GM23338 (cell line): ENCODE results near the gene GP5. TPM values are rescaled to one million over a fixed set of nuclear protein-coding genes. Genes with fewer than 3 reads are reported as not detected.

Experiments
- ATAC-seq: fragments of 200-7000 bp; cut with Tn5 transposase; 3 replicates; pipeline ENCODE4 v1.9.1; 2020
- DNase-seq: peaks from one replicate; pipeline ENCODE4 v3.0.0-alpha.2; 2015; ENCODE audit warnings: low spot score
- H2AFZ ChIP-seq: fragments of 200-600 bp; sonication (generic); 2 replicates; pipeline ENCODE4 v1.8.0; 2016; ENCODE audit warnings: antibody characterized with exemption, mild to moderate bottlenecking, moderate library complexity
- H3F3A ChIP-seq: fragments of 200-600 bp; sonication (generic); replicated peaks from 2 replicates; pipeline ENCODE4 v1.8.0; 2017; ENCODE audit warnings: antibody characterized with exemption, mixed run types, low read depth
- H3K27ac ChIP-seq: fragments of 200-600 bp; sonication (generic); 2 replicates; pipeline ENCODE4 v1.6.1; 2016; ENCODE audit warnings: low read depth
- H3K27me3 ChIP-seq: fragments of 200-600 bp; sonication (generic); 2 replicates; pipeline ENCODE4 v1.8.0; 2016; ENCODE audit warnings: mild to moderate bottlenecking, mixed run types, moderate library complexity; ENCODE audit not compliant: insufficient read depth
- H3K36me3 ChIP-seq: fragments of 200-600 bp; sonication (generic); 2 replicates; pipeline ENCODE4 v1.8.0; 2016; ENCODE audit warnings: mild to moderate bottlenecking; ENCODE audit not compliant: insufficient read depth
- H3K4me1 ChIP-seq: fragments of 200-600 bp; sonication (generic); 2 replicates; pipeline ENCODE4 v1.8.0; 2016; ENCODE audit warnings: mild to moderate bottlenecking, moderate library complexity; ENCODE audit not compliant: insufficient read depth
- H3K4me2 ChIP-seq: fragments of 200-600 bp; sonication (generic); 2 replicates; pipeline ENCODE4 v1.7.1; 2017; ENCODE audit warnings: mixed run types
- H3K4me3 ChIP-seq: fragments of 200-600 bp; sonication (generic); 2 replicates; pipeline ENCODE4 v1.6.1; 2016; ENCODE audit warnings: mixed run types
- H3K79me2 ChIP-seq: fragments of 200-600 bp; sonication (generic); replicated peaks from 2 replicates; pipeline ENCODE4 v1.8.0; 2017; ENCODE audit warnings: mild to moderate bottlenecking; ENCODE audit not compliant: insufficient read depth
- H3K9me2 ChIP-seq: fragments of 200-600 bp; sonication (generic); 2 replicates; pipeline ENCODE4 v1.8.0; 2017; ENCODE audit not compliant: insufficient read depth
- H4K20me1 ChIP-seq: fragments of 200-600 bp; sonication (generic); replicated peaks from 2 replicates; pipeline ENCODE4 v1.8.0; 2017; ENCODE audit warnings: mild to moderate bottlenecking; ENCODE audit not compliant: insufficient read depth
- H3K27ac Mint-ChIP-seq: 2 replicates; pipeline ENCODE4 v1.8.0; 2020; ENCODE audit warnings: inconsistent platforms, mild to moderate bottlenecking, moderate library complexity, mixed read lengths
- H3K27me3 Mint-ChIP-seq: 3 replicates; pipeline ENCODE4 v1.8.0; 2022; ENCODE audit warnings: low read depth, mild to moderate bottlenecking, moderate library complexity, mixed read lengths, inconsistent platforms; ENCODE audit not compliant: insufficient read depth, poor library complexity
- H3K36me3 Mint-ChIP-seq: 3 replicates; pipeline ENCODE4 v1.8.0; 2021; ENCODE audit warnings: low read depth, mild to moderate bottlenecking, inconsistent platforms, moderate library complexity, mixed read lengths
- H3K4me1 Mint-ChIP-seq: 3 replicates; pipeline ENCODE4 v1.8.0; 2020; ENCODE audit warnings: mild to moderate bottlenecking, inconsistent platforms, mixed read lengths
- H3K4me3 Mint-ChIP-seq: 3 replicates; pipeline ENCODE4 v1.8.0; 2021; ENCODE audit warnings: moderate library complexity, mild to moderate bottlenecking, inconsistent platforms, mixed read lengths
- H3K9me3 Mint-ChIP-seq: 3 replicates; pipeline ENCODE4 v1.8.0; 2020; ENCODE audit warnings: moderate library complexity, mild to moderate bottlenecking, inconsistent platforms, mixed read lengths
- CREB1 ChIP-seq: fragments of 250-450 bp; sonication (Bioruptor Pico); IDR thresholded peaks from 2 replicates; pipeline ENCODE4 v1.5.0; 2020; ENCODE audit warnings: low read depth, mild to moderate bottlenecking, moderate library complexity
- EZH2 ChIP-seq: fragments of 200-600 bp; sonication (generic); IDR thresholded peaks from one replicate; pipeline ENCODE4 v1.8.0; 2017; ENCODE audit warnings: antibody characterized with exemption, mild to moderate bottlenecking, low read depth; ENCODE audit not compliant: unreplicated experiment
- EZH2phosphoT487 ChIP-seq: fragments of 200-600 bp; sonication (generic); IDR thresholded peaks from one replicate; pipeline ENCODE4 v1.8.1; 2018; ENCODE audit warnings: antibody characterized with exemption; ENCODE audit not compliant: unreplicated experiment
- JUNB ChIP-seq: IDR thresholded peaks from one replicate; pipeline ENCODE4 v1.6.1; 2016; ENCODE audit warnings: antibody characterized with exemption; ENCODE audit not compliant: unreplicated experiment
- NANOG ChIP-seq: IDR thresholded peaks from 2 replicates; pipeline ENCODE4 v1.6.1; 2016; ENCODE audit warnings: antibody characterized with exemption, borderline replicate concordance
- POLR2AphosphoS5 ChIP-seq: IDR thresholded peaks from 2 replicates; pipeline ENCODE4 v1.6.1; 2016; ENCODE audit warnings: antibody characterized with exemption, low read depth
- STAT1 ChIP-seq: IDR thresholded peaks from one replicate; pipeline ENCODE4 v1.6.1; 2016; ENCODE audit warnings: antibody characterized with exemption; ENCODE audit not compliant: unreplicated experiment
- ZNF114 ChIP-seq: fragments of 250-450 bp; sonication (Bioruptor Pico); IDR thresholded peaks from 2 replicates; pipeline ENCODE4 v1.5.0; 2020; ENCODE audit warnings: mild to moderate bottlenecking, moderate library complexity
- ZNF331 ChIP-seq: fragments of 250-450 bp; sonication (Bioruptor Pico); IDR thresholded peaks from 2 replicates; pipeline ENCODE4 v1.5.0; 2020; ENCODE audit warnings: low read depth, mild to moderate bottlenecking, moderate library complexity
- polyA plus RNA-seq: library from polyadenylated mRNA; unstranded; fragments of >200 nt; fragmentation: Nextera tagmentation; extraction: Ambion mirVana; gene quantifications from 2 replicates; pipeline ENCODE4 v1.2.1, GENCODE V29; 2016
- total RNA-seq: library from RNA; depleted of rRNA; stranded (reverse); fragments of >200 nt; shearing (Covaris generic); gene quantifications from 2 replicates; pipeline ENCODE4 v1.2.3, GENCODE V29; 2014
- TF ChIP-seq, protein P1 (sequence below): fragments of 250-450 bp; sonication (Bioruptor Pico); IDR thresholded peaks from 2 replicates; pipeline ENCODE4 v1.5.0; 2020; ENCODE audit warnings: mild to moderate bottlenecking, moderate library complexity
- TF ChIP-seq, protein P2 (sequence below): IDR thresholded peaks from 2 replicates; pipeline ENCODE4 v1.6.1; 2016; ENCODE audit warnings: antibody characterized with exemption
- TF ChIP-seq, protein P3 (sequence below): IDR thresholded peaks from one replicate; pipeline ENCODE4 v1.6.1; 2018; ENCODE audit warnings: antibody characterized with exemption; ENCODE audit not compliant: unreplicated experiment
- TF ChIP-seq, protein P4 (sequence below), 2 experiments: fragments of 200-600 bp in 1 of 2; sonication (generic) in 1 of 2; conservative IDR thresholded peaks; 2 replicates each; pipeline versions ENCODE4 v1.5.1 to v1.6.1; 2016 to 2017; ENCODE audit warnings: antibody characterized with exemption in 2 of 2, low read depth in 2 of 2, mild to moderate bottlenecking in 2 of 2, moderate library complexity in 1 of 2

Gene GP5
- total and polyA plus RNA-seq, 2 experiments from 2014 or later = 0.07 to 0.15 TPM

DNA sequence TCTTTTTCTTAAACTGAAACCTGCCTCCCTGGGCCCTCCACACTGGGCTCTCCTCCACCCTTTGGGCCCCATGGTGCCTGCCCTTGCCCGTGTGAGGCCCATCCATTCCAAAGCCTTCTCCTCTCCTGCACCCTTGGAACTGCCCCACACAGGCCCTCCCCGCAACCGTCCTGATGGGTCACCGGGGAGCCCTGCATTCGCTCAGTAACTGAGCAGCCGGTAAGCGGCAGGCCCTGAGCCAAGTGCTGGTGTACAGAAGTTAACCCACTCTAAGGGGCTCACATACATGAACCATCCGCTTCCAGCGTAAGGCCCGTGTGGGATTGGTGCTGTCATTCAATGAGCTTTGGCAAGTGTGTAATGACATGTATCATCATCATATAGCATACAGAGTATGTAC is 24.1 kb downstream of the GP5 start:
- no peaks in the 10 kb centered on the region for H3K79me2 ChIP-seq
- Mint-ChIP-seq H3K27ac (no peak overlapping the region), H3K9me3 (no peaks in the 10 kb centered on the region), H3K36me3 (no peaks in the 10 kb centered on the region), H3K27me3 (peaks cover 19% of the 10 kb centered on the region), H3K4me3 (no peak overlapping the region), H3K4me1 (peaks cover 35% of the 10 kb centered on the region)
- H3K4me1 ChIP-seq = peaks cover 20% of the 10 kb centered on the region
- H4K20me1 ChIP-seq = no peaks in the 10 kb centered on the region
- H3K9me2 ChIP-seq = no peaks in the 10 kb centered on the region
- H3K27me3 ChIP-seq = no peaks in the 10 kb centered on the region
- no peak overlapping the region for H3K4me3 ChIP-seq
- no peaks in the 10 kb centered on the region for H3K36me3 ChIP-seq
- DNase-seq = no peak
- H2AFZ ChIP-seq = no peak overlapping the region
- peak; percentile 54 for ATAC-seq
- H3F3A ChIP-seq = no peaks in the 10 kb centered on the region
- TF ChIP-seq, protein P1, sequence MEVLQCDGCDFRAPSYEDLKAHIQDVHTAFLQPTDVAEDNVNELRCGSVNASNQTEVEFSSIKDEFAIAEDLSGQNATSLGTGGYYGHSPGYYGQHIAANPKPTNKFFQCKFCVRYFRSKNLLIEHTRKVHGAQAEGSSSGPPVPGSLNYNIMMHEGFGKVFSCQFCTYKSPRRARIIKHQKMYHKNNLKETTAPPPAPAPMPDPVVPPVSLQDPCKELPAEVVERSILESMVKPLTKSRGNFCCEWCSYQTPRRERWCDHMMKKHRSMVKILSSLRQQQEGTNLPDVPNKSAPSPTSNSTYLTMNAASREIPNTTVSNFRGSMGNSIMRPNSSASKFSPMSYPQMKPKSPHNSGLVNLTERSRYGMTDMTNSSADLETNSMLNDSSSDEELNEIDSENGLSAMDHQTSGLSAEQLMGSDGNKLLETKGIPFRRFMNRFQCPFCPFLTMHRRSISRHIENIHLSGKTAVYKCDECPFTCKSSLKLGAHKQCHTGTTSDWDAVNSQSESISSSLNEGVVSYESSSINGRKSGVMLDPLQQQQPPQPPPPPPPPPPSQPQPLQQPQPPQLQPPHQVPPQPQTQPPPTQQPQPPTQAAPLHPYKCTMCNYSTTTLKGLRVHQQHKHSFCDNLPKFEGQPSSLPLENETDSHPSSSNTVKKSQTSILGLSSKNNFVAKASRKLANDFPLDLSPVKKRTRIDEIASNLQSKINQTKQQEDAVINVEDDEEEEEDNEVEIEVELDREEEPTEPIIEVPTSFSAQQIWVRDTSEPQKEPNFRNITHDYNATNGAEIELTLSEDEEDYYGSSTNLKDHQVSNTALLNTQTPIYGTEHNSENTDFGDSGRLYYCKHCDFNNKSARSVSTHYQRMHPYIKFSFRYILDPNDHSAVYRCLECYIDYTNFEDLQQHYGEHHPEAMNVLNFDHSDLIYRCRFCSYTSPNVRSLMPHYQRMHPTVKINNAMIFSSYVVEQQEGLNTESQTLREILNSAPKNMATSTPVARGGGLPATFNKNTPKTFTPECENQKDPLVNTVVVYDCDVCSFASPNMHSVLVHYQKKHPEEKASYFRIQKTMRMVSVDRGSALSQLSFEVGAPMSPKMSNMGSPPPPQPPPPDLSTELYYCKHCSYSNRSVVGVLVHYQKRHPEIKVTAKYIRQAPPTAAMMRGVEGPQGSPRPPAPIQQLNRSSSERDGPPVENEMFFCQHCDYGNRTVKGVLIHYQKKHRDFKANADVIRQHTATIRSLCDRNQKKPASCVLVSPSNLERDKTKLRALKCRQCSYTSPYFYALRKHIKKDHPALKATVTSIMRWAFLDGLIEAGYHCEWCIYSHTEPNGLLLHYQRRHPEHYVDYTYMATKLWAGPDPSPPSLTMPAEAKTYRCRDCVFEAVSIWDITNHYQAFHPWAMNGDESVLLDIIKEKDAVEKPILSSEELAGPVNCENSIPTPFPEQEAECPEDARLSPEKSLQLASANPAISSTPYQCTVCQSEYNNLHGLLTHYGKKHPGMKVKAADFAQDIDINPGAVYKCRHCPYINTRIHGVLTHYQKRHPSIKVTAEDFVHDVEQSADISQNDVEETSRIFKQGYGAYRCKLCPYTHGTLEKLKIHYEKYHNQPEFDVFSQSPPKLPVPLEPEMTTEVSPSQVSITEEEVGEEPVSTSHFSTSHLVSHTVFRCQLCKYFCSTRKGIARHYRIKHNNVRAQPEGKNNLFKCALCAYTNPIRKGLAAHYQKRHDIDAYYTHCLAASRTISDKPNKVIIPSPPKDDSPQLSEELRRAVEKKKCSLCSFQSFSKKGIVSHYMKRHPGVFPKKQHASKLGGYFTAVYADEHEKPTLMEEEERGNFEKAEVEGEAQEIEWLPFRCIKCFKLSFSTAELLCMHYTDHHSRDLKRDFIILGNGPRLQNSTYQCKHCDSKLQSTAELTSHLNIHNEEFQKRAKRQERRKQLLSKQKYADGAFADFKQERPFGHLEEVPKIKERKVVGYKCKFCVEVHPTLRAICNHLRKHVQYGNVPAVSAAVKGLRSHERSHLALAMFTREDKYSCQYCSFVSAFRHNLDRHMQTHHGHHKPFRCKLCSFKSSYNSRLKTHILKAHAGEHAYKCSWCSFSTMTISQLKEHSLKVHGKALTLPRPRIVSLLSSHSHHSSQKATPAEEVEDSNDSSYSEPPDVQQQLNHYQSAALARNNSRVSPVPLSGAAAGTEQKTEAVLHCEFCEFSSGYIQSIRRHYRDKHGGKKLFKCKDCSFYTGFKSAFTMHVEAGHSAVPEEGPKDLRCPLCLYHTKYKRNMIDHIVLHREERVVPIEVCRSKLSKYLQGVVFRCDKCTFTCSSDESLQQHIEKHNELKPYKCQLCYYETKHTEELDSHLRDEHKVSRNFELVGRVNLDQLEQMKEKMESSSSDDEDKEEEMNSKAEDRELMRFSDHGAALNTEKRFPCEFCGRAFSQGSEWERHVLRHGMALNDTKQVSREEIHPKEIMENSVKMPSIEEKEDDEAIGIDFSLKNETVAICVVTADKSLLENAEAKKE = no peak
- TF ChIP-seq POLR2AphosphoS5 (no peak), NANOG (no peak), ZNF114 (CRISPR knock-in tag) (no peak), EZH2phosphoT487 (no peak), STAT1 (no peak), CREB1 (CRISPR knock-in tag) (no peak), ZNF331 (CRISPR knock-in tag) (no peak), EZH2 (no peak), JUNB (no peak)
- TF ChIP-seq, protein P2, sequence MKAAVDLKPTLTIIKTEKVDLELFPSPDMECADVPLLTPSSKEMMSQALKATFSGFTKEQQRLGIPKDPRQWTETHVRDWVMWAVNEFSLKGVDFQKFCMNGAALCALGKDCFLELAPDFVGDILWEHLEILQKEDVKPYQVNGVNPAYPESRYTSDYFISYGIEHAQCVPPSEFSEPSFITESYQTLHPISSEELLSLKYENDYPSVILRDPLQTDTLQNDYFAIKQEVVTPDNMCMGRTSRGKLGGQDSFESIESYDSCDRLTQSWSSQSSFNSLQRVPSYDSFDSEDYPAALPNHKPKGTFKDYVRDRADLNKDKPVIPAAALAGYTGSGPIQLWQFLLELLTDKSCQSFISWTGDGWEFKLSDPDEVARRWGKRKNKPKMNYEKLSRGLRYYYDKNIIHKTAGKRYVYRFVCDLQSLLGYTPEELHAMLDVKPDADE = no peak
- TF ChIP-seq, protein P3, sequence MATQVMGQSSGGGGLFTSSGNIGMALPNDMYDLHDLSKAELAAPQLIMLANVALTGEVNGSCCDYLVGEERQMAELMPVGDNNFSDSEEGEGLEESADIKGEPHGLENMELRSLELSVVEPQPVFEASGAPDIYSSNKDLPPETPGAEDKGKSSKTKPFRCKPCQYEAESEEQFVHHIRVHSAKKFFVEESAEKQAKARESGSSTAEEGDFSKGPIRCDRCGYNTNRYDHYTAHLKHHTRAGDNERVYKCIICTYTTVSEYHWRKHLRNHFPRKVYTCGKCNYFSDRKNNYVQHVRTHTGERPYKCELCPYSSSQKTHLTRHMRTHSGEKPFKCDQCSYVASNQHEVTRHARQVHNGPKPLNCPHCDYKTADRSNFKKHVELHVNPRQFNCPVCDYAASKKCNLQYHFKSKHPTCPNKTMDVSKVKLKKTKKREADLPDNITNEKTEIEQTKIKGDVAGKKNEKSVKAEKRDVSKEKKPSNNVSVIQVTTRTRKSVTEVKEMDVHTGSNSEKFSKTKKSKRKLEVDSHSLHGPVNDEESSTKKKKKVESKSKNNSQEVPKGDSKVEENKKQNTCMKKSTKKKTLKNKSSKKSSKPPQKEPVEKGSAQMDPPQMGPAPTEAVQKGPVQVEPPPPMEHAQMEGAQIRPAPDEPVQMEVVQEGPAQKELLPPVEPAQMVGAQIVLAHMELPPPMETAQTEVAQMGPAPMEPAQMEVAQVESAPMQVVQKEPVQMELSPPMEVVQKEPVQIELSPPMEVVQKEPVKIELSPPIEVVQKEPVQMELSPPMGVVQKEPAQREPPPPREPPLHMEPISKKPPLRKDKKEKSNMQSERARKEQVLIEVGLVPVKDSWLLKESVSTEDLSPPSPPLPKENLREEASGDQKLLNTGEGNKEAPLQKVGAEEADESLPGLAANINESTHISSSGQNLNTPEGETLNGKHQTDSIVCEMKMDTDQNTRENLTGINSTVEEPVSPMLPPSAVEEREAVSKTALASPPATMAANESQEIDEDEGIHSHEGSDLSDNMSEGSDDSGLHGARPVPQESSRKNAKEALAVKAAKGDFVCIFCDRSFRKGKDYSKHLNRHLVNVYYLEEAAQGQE = no peak
- TF ChIP-seq, protein P4, sequence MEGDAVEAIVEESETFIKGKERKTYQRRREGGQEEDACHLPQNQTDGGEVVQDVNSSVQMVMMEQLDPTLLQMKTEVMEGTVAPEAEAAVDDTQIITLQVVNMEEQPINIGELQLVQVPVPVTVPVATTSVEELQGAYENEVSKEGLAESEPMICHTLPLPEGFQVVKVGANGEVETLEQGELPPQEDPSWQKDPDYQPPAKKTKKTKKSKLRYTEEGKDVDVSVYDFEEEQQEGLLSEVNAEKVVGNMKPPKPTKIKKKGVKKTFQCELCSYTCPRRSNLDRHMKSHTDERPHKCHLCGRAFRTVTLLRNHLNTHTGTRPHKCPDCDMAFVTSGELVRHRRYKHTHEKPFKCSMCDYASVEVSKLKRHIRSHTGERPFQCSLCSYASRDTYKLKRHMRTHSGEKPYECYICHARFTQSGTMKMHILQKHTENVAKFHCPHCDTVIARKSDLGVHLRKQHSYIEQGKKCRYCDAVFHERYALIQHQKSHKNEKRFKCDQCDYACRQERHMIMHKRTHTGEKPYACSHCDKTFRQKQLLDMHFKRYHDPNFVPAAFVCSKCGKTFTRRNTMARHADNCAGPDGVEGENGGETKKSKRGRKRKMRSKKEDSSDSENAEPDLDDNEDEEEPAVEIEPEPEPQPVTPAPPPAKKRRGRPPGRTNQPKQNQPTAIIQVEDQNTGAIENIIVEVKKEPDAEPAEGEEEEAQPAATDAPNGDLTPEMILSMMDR (conservative IDR thresholded peaks at IDR 0.05; ENCODE audit: low read depth in 2 of 2) = no peak
- H3K4me2 ChIP-seq = no peak overlapping the region
- no peak overlapping the region for H3K27ac ChIP-seq
